Astrocyte (in vitro differentiated cells and primary cell): ENCODE measurements around the gene CDKN2B. TPM values are rescaled to one million over a fixed set of nuclear protein-coding genes. Genes with fewer than 3 reads are reported as not detected.
A peak's percentile ranks its signal among the peaks of the same experiment; 100 is the strongest.

Source experiments
- DNase-seq: peaks from one replicate; pipeline ENCODE4 v3.0.0-alpha.2; 2010; ENCODE audit warnings: low read depth
- FAIRE-seq: peaks from 2 replicates; lab custom pipeline; 2011; peaks lifted over from hg19 to GRCh38; lab: Jason Lieb, UNC
- H2AFZ ChIP-seq: 2 replicates; pipeline ENCODE4 v1.6.0; 2012; ENCODE audit warnings: low read depth, low read length, inconsistent platforms
- H3K27ac ChIP-seq: 2 replicates; pipeline ENCODE4 v1.5.1; 2011; ENCODE audit warnings: low read depth, low read length, inconsistent platforms
- H3K27me3 ChIP-seq: 2 replicates; pipeline ENCODE4 v1.6.0; 2011; ENCODE audit warnings: low read length, inconsistent platforms; ENCODE audit not compliant: insufficient read depth
- H3K36me3 ChIP-seq: 2 replicates; pipeline ENCODE4 v1.5.1; 2011; ENCODE audit warnings: low read length, inconsistent platforms; ENCODE audit not compliant: insufficient read depth
- H3K4me1 ChIP-seq: 2 replicates; pipeline ENCODE4 v1.5.1; 2011; ENCODE audit warnings: low read length, inconsistent platforms; ENCODE audit not compliant: insufficient read depth
- H3K4me2 ChIP-seq: 2 replicates; pipeline ENCODE4 v1.6.0; 2012; ENCODE audit warnings: low read length, inconsistent platforms
- H3K4me3 ChIP-seq: 2 replicates; pipeline ENCODE4 v1.5.1; 2011; ENCODE audit warnings: low read depth, mild to moderate bottlenecking, low read length, inconsistent platforms; ENCODE audit not compliant: insufficient read depth
- H3K79me2 ChIP-seq: 2 replicates; pipeline ENCODE4 v1.6.0; 2012; ENCODE audit warnings: mild to moderate bottlenecking, low read length, inconsistent platforms; ENCODE audit not compliant: insufficient read depth
- H3K9ac ChIP-seq: 2 replicates; pipeline ENCODE4 v1.6.0; 2012; ENCODE audit warnings: mild to moderate bottlenecking, low read length, inconsistent platforms
- H3K9me3 ChIP-seq: 2 replicates; pipeline ENCODE4 v1.5.1; 2012; ENCODE audit warnings: low read depth, mild to moderate bottlenecking, low read length, inconsistent platforms; ENCODE audit not compliant: insufficient read depth
- H4K20me1 ChIP-seq: 2 replicates; pipeline ENCODE4 v1.6.0; 2012; ENCODE audit warnings: low read length, inconsistent platforms; ENCODE audit not compliant: insufficient read depth
- H3K27ac Mint-ChIP-seq: one replicate; pipeline ENCODE4 v1.8.0; 2021; ENCODE audit warnings: mild to moderate bottlenecking, mixed read lengths; ENCODE audit not compliant: unreplicated experiment
- H3K27me3 Mint-ChIP-seq: one replicate; pipeline ENCODE4 v1.8.0; 2021; ENCODE audit warnings: low read depth, mixed read lengths; ENCODE audit not compliant: unreplicated experiment
- H3K36me3 Mint-ChIP-seq: one replicate; pipeline ENCODE4 v1.8.0; 2021; ENCODE audit warnings: low read depth, mixed read lengths; ENCODE audit not compliant: unreplicated experiment
- H3K4me1 Mint-ChIP-seq: one replicate; pipeline ENCODE4 v1.8.0; 2021; ENCODE audit warnings: low read depth, mixed read lengths; ENCODE audit not compliant: unreplicated experiment
- H3K4me3 Mint-ChIP-seq: one replicate; pipeline ENCODE4 v1.8.0; 2021; ENCODE audit warnings: mild to moderate bottlenecking, moderate library complexity, mixed read lengths; ENCODE audit not compliant: unreplicated experiment
- H3K9me3 Mint-ChIP-seq: one replicate; pipeline ENCODE4 v1.8.0; 2021; ENCODE audit warnings: mild to moderate bottlenecking, mixed read lengths; ENCODE audit not compliant: unreplicated experiment
- CTCF ChIP-seq: IDR thresholded peaks from 2 replicates; pipeline ENCODE4 v1.5.1; 2011; ENCODE audit warnings: low read depth, mild to moderate bottlenecking, inconsistent platforms, low read length, moderate library complexity; ENCODE audit not compliant: insufficient read depth
- EZH2 ChIP-seq: IDR thresholded peaks from 2 replicates; pipeline ENCODE4 v1.6.1; 2012; ENCODE audit warnings: mild to moderate bottlenecking, low read length, inconsistent platforms; ENCODE audit not compliant: insufficient read depth
- total RNA-seq: library from RNA; stranded (reverse); gene quantifications from 2 replicates; pipeline ENCODE4 v1.2.1, GENCODE V29; 2021

Gene CDKN2B
- total RNA-seq, 1 donor from 2014 or later: 306 TPM

DNA sequence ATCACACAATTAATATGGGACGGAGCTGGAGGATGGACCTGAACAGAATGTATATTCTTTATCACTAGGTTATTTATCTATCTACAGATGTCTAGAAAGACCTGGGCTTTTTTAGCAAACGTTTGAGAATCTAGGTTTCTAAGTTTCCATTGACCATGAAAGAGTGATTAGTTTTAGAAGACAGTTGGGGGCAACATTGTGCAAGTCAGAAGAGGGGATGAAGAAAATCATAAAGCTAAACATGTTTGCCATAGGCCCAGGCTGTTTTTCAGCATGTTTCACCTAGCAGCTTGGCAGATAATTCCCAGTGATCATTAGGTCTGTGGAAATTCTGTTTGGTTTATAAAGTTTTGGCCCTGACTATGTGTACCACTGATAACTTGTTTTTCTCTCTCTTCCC is 44.1 kb upstream of the CDKN2B start:
- Mint-ChIP-seq H3K27me3 (no peaks in the 10 kb centered on the region), H3K9me3 (no peaks in the 10 kb centered on the region), H3K27ac (peak overlapping the region; percentile 89), H3K36me3 (peaks cover 1% of the 10 kb centered on the region), H3K4me1 (peaks cover 46% of the 10 kb centered on the region), H3K4me3 (no peak overlapping the region)
- H2AFZ ChIP-seq: no peak overlapping the region
- no peaks in the 10 kb centered on the region for H3K9me3 ChIP-seq
- no peak for FAIRE-seq
- TF ChIP-seq CTCF (no peak), EZH2 (no peak)
- no peaks in the 10 kb centered on the region for H3K79me2 ChIP-seq
- peaks cover 3% of the 10 kb centered on the region for H3K36me3 ChIP-seq
- no peak for DNase-seq
- H3K4me1 ChIP-seq: peaks cover 30% of the 10 kb centered on the region
- H3K4me2 ChIP-seq: peak overlapping the region; percentile 60
- no peaks in the 10 kb centered on the region for H3K27me3 ChIP-seq
- H3K9ac ChIP-seq: peak overlapping the region; percentile 77
- H4K20me1 ChIP-seq: no peaks in the 10 kb centered on the region
- H3K4me3 ChIP-seq: peak overlapping the region; percentile 2
- H3K27ac ChIP-seq: peak overlapping the region; percentile 89

- no peaks in the 10 kb centered on the region for H3K27me3 ChIP-seq
- H3K36me3 ChIP-seq: peaks cover 3% of the 10 kb centered on the region
- Mint-ChIP-seq H3K27ac (peak overlapping the region; percentile 89), H3K4me1 (peaks cover 46% of the 10 kb centered on the region), H3K36me3 (no peaks in the 10 kb centered on the region), H3K9me3 (no peaks in the 10 kb centered on the region), H3K27me3 (no peaks in the 10 kb centered on the region), H3K4me3 (no peak overlapping the region)
- H2AFZ ChIP-seq: no peak overlapping the region
- H3K4me1 ChIP-seq: peaks cover 30% of the 10 kb centered on the region
- peak; percentile 100 for DNase-seq
- H3K9ac ChIP-seq: peak overlapping the region; percentile 77
- TF ChIP-seq CTCF: no peak
- no peak for TF ChIP-seq EZH2
- H3K4me3 ChIP-seq: peak overlapping the region; percentile 2
- peak overlapping the region; percentile 60 for H3K4me2 ChIP-seq
- H4K20me1 ChIP-seq: no peaks in the 10 kb centered on the region
- FAIRE-seq: peak; percentile 88
- no peaks in the 10 kb centered on the region for H3K79me2 ChIP-seq
- peak overlapping the region; percentile 89 for H3K27ac ChIP-seq
- no peaks in the 10 kb centered on the region for H3K9me3 ChIP-seq
Observed at GRCh38 chr9:22052376-22052945, 43.4 kb upstream of the CDKN2B start.

DNA sequence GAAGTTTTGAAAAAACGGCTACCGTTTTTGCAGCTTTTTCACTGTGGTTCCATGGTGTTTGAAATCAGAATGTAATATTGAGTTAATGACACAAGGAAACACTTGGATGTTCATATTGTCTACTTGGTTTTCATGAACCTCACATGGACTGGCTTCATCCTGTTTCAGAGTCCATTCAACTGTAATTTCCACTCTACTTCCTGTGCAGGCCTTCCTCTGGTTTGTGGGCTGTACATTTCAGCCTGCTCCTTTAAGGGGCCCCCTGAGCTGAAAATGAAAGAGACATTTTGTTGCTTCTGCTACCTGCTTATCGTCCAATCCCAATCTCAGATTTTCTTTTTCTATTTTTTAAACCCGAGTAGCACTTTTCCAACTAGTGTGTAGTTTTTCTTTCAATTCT is 41.8 kb upstream of the CDKN2B start:
- no peak for TF ChIP-seq CTCF
- TF ChIP-seq EZH2: no peak

More for the DNA sequence above, 41.8 kb upstream of the CDKN2B start:
- Mint-ChIP-seq H3K4me1 (peaks cover 46% of the 10 kb centered on the region), H3K27ac (peak overlapping the region; percentile 43), H3K4me3 (no peak overlapping the region), H3K36me3 (no peaks in the 10 kb centered on the region), H3K27me3 (no peaks in the 10 kb centered on the region), H3K9me3 (no peaks in the 10 kb centered on the region)
- Histone ChIP-seq H3K27ac (no peak overlapping the region), H4K20me1 (no peaks in the 10 kb centered on the region), H3K27me3 (no peaks in the 10 kb centered on the region), H3K4me1 (peaks cover 30% of the 10 kb centered on the region), H3K79me2 (no peaks in the 10 kb centered on the region), H3K4me2 (no peak overlapping the region), H3K4me3 (no peak overlapping the region), H3K36me3 (no peaks in the 10 kb centered on the region), H2AFZ (no peak overlapping the region), H3K9ac (no peak overlapping the region), H3K9me3 (no peaks in the 10 kb centered on the region)
- FAIRE-seq (no peak), DNase-seq (no peak)
